Parathyroid adenoma (tissue), 2 donors: ENCODE results near the gene CHP2.

Source experiments
- H2AFZ ChIP-seq: fragments of 300-600 bp; sonication (generic); one replicate; pipeline ENCODE4 v1.7.0; 2017; ENCODE audit warnings: antibody characterized with exemption, mild to moderate bottlenecking
- H3K27ac ChIP-seq: fragments of 300-600 bp; sonication (generic); one replicate; pipeline ENCODE4 v1.7.0; 2017
- H3K27me3 ChIP-seq: fragments of 300-600 bp; sonication (generic); one replicate; pipeline ENCODE4 v1.7.0; 2017; ENCODE audit warnings: low read length; ENCODE audit not compliant: control insufficient read depth, insufficient read depth
- H3K36me3 ChIP-seq: fragments of 300-600 bp; sonication (generic); one replicate; pipeline ENCODE4 v1.7.0; 2017; ENCODE audit warnings: low read length; ENCODE audit not compliant: control insufficient read depth, insufficient read depth
- H3K4me1 ChIP-seq: fragments of 300-600 bp; sonication (generic); one replicate; pipeline ENCODE4 v1.7.0; 2017; ENCODE audit warnings: control low read depth
- H3K4me2 ChIP-seq: fragments of 300-600 bp; sonication (generic); one replicate; pipeline ENCODE4 v1.7.0; 2017; ENCODE audit warnings: low read length
- H3K4me3 ChIP-seq: fragments of 300-600 bp; sonication (generic); one replicate; pipeline ENCODE4 v1.7.0; 2017; ENCODE audit warnings: low read depth, low read length
- H3K79me2 ChIP-seq: fragments of 300-600 bp; sonication (generic); one replicate; pipeline ENCODE4 v1.7.0; 2017; ENCODE audit warnings: control low read depth
- H3K9ac ChIP-seq: fragments of 300-600 bp; sonication (generic); one replicate; pipeline ENCODE4 v1.7.0; 2017; ENCODE audit warnings: mild to moderate bottlenecking
- H3K9me3 ChIP-seq: fragments of 300-600 bp; sonication (generic); one replicate; pipeline ENCODE4 v1.7.0; 2017; ENCODE audit warnings: low read length; ENCODE audit not compliant: control insufficient read depth
- CTCF ChIP-seq: fragments of 300-600 bp; sonication (generic); IDR thresholded peaks from one replicate; pipeline ENCODE4 v1.7.0; 2017; ENCODE audit warnings: antibody characterized with exemption, mild to moderate bottlenecking
- donor health status: primary hyperparathyroidism.

CHP2 gene

GRCh38 chr16:23801378-23801777, 46.6 kb downstream of the CHP2 start:
- Histone ChIP-seq H3K4me1 (no peaks in the 10 kb centered on the region), H3K36me3 (no peaks in the 10 kb centered on the region), H3K27ac (no peak overlapping the region), H3K79me2 (no peaks in the 10 kb centered on the region), H3K27me3 (no peaks in the 10 kb centered on the region), H3K9me3 (no peaks in the 10 kb centered on the region), H3K4me2 (no peak overlapping the region), H2AFZ (no peak overlapping the region), H3K4me3 (no peak overlapping the region), H3K9ac (no peak overlapping the region)
- peak; percentile 51 for TF ChIP-seq CTCF

GRCh38 chr16:23802776-23803175, 48.0 kb downstream of the CHP2 start:
- Histone ChIP-seq H2AFZ (no peak overlapping the region), H3K9me3 (no peaks in the 10 kb centered on the region), H3K27ac (no peak overlapping the region), H3K4me1 (no peaks in the 10 kb centered on the region), H3K9ac (no peak overlapping the region), H3K36me3 (no peaks in the 10 kb centered on the region), H3K4me2 (no peak overlapping the region), H3K27me3 (no peaks in the 10 kb centered on the region), H3K79me2 (no peaks in the 10 kb centered on the region), H3K4me3 (no peak overlapping the region)
- no peak for TF ChIP-seq CTCF

GRCh38 chr16:23803591-23804123, 48.8 kb downstream of the CHP2 start:
- H3K4me3 ChIP-seq, result no peak overlapping the region

GRCh38 chr16:23807028-23807427, 52.2 kb downstream of the CHP2 start:
- TF ChIP-seq CTCF, result no peak
- Histone ChIP-seq H3K4me2 (no peak overlapping the region), H3K9ac (no peak overlapping the region), H3K4me3 (no peak overlapping the region), H3K79me2 (no peaks in the 10 kb centered on the region), H2AFZ (no peak overlapping the region), H3K27ac (no peak overlapping the region), H3K36me3 (no peaks in the 10 kb centered on the region), H3K9me3 (no peaks in the 10 kb centered on the region), H3K4me1 (no peaks in the 10 kb centered on the region), H3K27me3 (no peaks in the 10 kb centered on the region)

More at GRCh38 chr16:23803591-23804123, 48.8 kb downstream of the CHP2 start:
- H3K9me3 ChIP-seq, result no peaks in the 10 kb centered on the region
- no peak overlapping the region for H2AFZ ChIP-seq
- no peaks in the 10 kb centered on the region for H3K79me2 ChIP-seq
- H3K9ac ChIP-seq, result no peak overlapping the region
- H3K36me3 ChIP-seq, result no peaks in the 10 kb centered on the region
- no peak overlapping the region for H3K27ac ChIP-seq
- H3K4me1 ChIP-seq, result no peaks in the 10 kb centered on the region
- H3K4me2 ChIP-seq, result no peak overlapping the region
- no peaks in the 10 kb centered on the region for H3K27me3 ChIP-seq
- TF ChIP-seq CTCF, result no peak
